Caco-2 (cell line): Measurements from ENCODE around the gene BBX. TPM values are rescaled to one million over a fixed set of nuclear protein-coding genes. Genes with fewer than 3 reads are reported as not detected.

ENCODE experiments used
- BruUV-seq: library from RNA; stranded (reverse); fragments of 400-500 nt; replicated peaks from 2 replicates; lab custom pipeline; 2021; lab: Mats Ljungman, UMichigan
- CTCF ChIA-PET: fragments of 300-600 bp; sonication (Branson Sonifier 250); formaldehyde crosslinking; loops from one replicate; lab custom pipeline; 2022; ENCODE audit warnings: antibody characterized with exemption; lab: Charles Lee
- POLR2A ChIA-PET: fragments of 300-600 bp; sonication (Branson Sonifier 250); formaldehyde crosslinking; loops from one replicate; lab custom pipeline; 2022; ENCODE audit warnings: antibody characterized with exemption; lab: Charles Lee
- DNase-seq, 2 experiments: peaks; one replicate each; pipeline versions ENCODE4 v3.0.0 to v3.0.0-alpha.2; 2020 to 2022
- H3K27me3 ChIP-seq: replicated peaks from 2 replicates; pipeline ENCODE4 v1.6.0; 2011; ENCODE audit warnings: low read length; ENCODE audit not compliant: control insufficient read depth, insufficient read depth
- H3K36me3 ChIP-seq: 2 replicates; pipeline ENCODE4 v1.5.1; 2011; ENCODE audit warnings: low read length; ENCODE audit not compliant: control insufficient read depth, insufficient read depth
- H3K4me1 ChIP-seq: fragments of 250-450 bp; sonication (Bioruptor Pico); 2 replicates; pipeline ENCODE4 v1.5.1; 2020; ENCODE audit warnings: mild to moderate bottlenecking
- H3K4me3 ChIP-seq: 2 replicates; pipeline ENCODE4 v1.5.1; 2011; ENCODE audit warnings: low read depth, mild to moderate bottlenecking, control low read depth, low read length
- H3K9me3 ChIP-seq: fragments of 250-450 bp; sonication (Bioruptor Pico); 2 replicates; pipeline ENCODE4 v1.5.1; 2020; ENCODE audit warnings: mild to moderate bottlenecking, moderate library complexity
- H3K27ac Mint-ChIP-seq: one replicate; pipeline ENCODE4 v1.8.0; 2022; ENCODE audit warnings: mixed read lengths; ENCODE audit not compliant: unreplicated experiment
- H3K27me3 Mint-ChIP-seq: one replicate; pipeline ENCODE4 v1.8.0; 2022; ENCODE audit warnings: mixed read lengths; ENCODE audit not compliant: insufficient read depth, unreplicated experiment
- H3K36me3 Mint-ChIP-seq: one replicate; pipeline ENCODE4 v1.8.0; 2022; ENCODE audit warnings: mild to moderate bottlenecking, mixed read lengths; ENCODE audit not compliant: insufficient read depth, unreplicated experiment
- H3K4me1 Mint-ChIP-seq: one replicate; pipeline ENCODE4 v1.8.0; 2022; ENCODE audit warnings: low read depth, mixed read lengths; ENCODE audit not compliant: unreplicated experiment
- H3K4me3 Mint-ChIP-seq: one replicate; pipeline ENCODE4 v1.8.0; 2022; ENCODE audit warnings: mild to moderate bottlenecking, moderate library complexity, mixed read lengths; ENCODE audit not compliant: unreplicated experiment
- H3K9me3 Mint-ChIP-seq: one replicate; pipeline ENCODE4 v1.8.0; 2022; ENCODE audit warnings: mixed read lengths; ENCODE audit not compliant: unreplicated experiment
- intact Hi-C: fragments of 100-400 bp; cut with micrococcal nuclease; formaldehyde crosslinking; loops from one replicate; pipeline ENCODE4 v1.10.0; 2022; ENCODE audit not compliant: unreplicated experiment
- total RNA-seq: library from RNA; stranded (reverse); gene quantifications from 2 replicates; pipeline ENCODE4 v1.2.3, GENCODE V29; 2022
- TF ChIP-seq, protein P1 (sequence below), 2 experiments: fragments of 200-600 bp in 1 of 2; IDR thresholded peaks; 1 replicate in 1 of 2; 2 replicates in 1 of 2; pipeline versions ENCODE4 v1.5.1 to v1.8.0; 2011 to 2022; ENCODE audit warnings: antibody characterized with exemption in 1 of 2, control low read depth in 1 of 2, inconsistent platforms in 1 of 2, low read depth in 1 of 2, low read length in 1 of 2, mild to moderate bottlenecking in 1 of 2, moderate library complexity in 1 of 2; ENCODE audit not compliant: insufficient read depth in 1 of 2, severe bottlenecking in 1 of 2, unreplicated experiment in 1 of 2

Gene BBX
- total RNA-seq, 1 experiment from 2014 or later: 2.6 TPM

DNA sequence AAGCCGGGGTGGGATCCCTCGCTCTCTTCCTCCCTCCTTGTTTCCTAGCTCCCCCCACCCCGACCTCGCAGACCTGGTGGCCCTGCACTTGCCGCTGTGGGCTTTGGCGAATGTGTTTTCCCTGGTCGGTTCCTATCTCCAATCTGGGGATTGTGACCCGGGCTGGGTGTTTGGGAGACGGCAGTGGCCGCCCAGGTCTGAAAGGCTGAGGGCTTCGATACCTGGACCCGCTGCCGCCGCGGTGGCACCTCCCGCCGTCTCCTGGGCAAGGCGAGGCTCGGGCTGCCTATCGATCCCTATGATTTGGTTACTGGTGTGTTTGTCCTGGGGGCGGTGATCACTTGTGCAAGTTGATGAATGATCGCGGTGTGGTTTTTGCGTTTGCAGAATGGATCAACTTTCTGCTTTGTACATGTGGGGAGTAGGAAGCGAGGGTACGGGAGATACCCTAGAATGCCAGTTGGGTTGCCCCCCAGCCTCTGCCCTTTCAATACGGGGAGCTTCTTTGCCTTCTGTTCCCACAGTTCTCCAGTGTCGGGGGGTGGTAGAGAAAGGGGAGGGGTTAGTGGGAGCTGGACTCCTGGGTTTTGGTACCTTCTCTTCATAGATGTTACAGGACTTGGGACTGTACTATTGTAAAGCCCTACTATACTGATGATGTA, 3.0 kb downstream of the BBX start:
- POLR2A ChIA-PET: no interaction called here
- BruUV-seq: no TSS peak
- intact Hi-C loops: no loop called here
- Histone ChIP-seq H3K4me3 (peak overlapping the region; percentile 18; the same call in 1 of the 2 replicates), H3K4me1 (no peaks in the 10 kb centered on the region), H3K36me3 (no peaks in the 10 kb centered on the region), H3K27me3 (no peaks in the 10 kb centered on the region; the same call in 1 of the 2 replicates), H3K9me3 (no peaks in the 10 kb centered on the region)
- no peaks in the 10 kb centered on the region for H3K9me3 Mint-ChIP-seq
- peak overlapping the region; percentile 82 for H3K4me3 Mint-ChIP-seq
- no peak overlapping the region for H3K27ac Mint-ChIP-seq
- TF ChIP-seq, protein P1, sequence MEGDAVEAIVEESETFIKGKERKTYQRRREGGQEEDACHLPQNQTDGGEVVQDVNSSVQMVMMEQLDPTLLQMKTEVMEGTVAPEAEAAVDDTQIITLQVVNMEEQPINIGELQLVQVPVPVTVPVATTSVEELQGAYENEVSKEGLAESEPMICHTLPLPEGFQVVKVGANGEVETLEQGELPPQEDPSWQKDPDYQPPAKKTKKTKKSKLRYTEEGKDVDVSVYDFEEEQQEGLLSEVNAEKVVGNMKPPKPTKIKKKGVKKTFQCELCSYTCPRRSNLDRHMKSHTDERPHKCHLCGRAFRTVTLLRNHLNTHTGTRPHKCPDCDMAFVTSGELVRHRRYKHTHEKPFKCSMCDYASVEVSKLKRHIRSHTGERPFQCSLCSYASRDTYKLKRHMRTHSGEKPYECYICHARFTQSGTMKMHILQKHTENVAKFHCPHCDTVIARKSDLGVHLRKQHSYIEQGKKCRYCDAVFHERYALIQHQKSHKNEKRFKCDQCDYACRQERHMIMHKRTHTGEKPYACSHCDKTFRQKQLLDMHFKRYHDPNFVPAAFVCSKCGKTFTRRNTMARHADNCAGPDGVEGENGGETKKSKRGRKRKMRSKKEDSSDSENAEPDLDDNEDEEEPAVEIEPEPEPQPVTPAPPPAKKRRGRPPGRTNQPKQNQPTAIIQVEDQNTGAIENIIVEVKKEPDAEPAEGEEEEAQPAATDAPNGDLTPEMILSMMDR (IDR thresholded peaks at IDR 0.05; ENCODE audit: insufficient read depth in 1 of 2, low read depth in 1 of 2, low read length in 1 of 2, severe bottlenecking in 1 of 2, unreplicated experiment in 1 of 2): no peak
- CTCF ChIA-PET: no interaction called here
- peaks cover 26% of the 10 kb centered on the region for H3K27me3 Mint-ChIP-seq
- peaks cover 6% of the 10 kb centered on the region for H3K36me3 Mint-ChIP-seq
- peaks cover 4% of the 10 kb centered on the region for H3K4me1 Mint-ChIP-seq
- DNase-seq: peak in 1 of 2 experiments; percentile 3

- Histone ChIP-seq H3K36me3 (no peaks in the 10 kb centered on the region), H3K9me3 (no peaks in the 10 kb centered on the region), H3K4me1 (no peaks in the 10 kb centered on the region), H3K4me3 (no peak overlapping the region), H3K27me3 (no peaks in the 10 kb centered on the region)
- peaks cover 13% of the 10 kb centered on the region for H3K27me3 Mint-ChIP-seq
- no peaks in the 10 kb centered on the region for H3K4me1 Mint-ChIP-seq
- H3K27ac Mint-ChIP-seq: no peak overlapping the region
- no peak for DNase-seq
- H3K36me3 Mint-ChIP-seq: no peaks in the 10 kb centered on the region
- H3K9me3 Mint-ChIP-seq: no peaks in the 10 kb centered on the region
- POLR2A ChIA-PET: no interaction called here
- intact Hi-C loops: no loop called here
- TF ChIP-seq, protein P1 (IDR thresholded peaks at IDR 0.05; ENCODE audit: insufficient read depth in 1 of 2, low read depth in 1 of 2, low read length in 1 of 2, severe bottlenecking in 1 of 2, unreplicated experiment in 1 of 2): no peak
- no TSS peak for BruUV-seq
- H3K4me3 Mint-ChIP-seq: no peak overlapping the region
- CTCF ChIA-PET: no interaction called here
Measured at GRCh38 chr3:107531917-107532469, 9.2 kb downstream of the BBX start.

DNA sequence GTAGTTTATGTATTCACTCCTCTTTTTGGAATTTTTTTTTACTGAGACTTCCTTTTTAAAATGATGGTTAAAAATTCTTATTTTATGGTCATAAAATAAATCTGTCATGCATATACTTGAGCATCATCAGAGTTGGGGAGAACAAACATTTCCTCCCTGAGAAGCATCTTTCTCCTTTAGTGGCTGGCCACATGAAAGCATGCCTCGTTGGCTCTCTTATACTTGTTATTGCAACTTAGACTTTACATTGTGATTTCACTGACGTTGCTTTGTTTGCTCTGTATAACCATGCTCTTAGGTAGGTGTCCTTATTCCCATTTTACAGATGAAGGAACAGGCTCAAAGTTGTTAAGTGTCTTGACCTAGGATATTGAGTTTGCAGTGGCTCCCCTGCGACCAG, 18.1 kb downstream of the BBX start:
- BruUV-seq: no TSS peak
- Mint-ChIP-seq H3K36me3 (no peaks in the 10 kb centered on the region), H3K9me3 (no peaks in the 10 kb centered on the region), H3K4me3 (no peak overlapping the region), H3K27me3 (peaks cover 5% of the 10 kb centered on the region), H3K4me1 (no peaks in the 10 kb centered on the region), H3K27ac (no peak overlapping the region)
- H3K4me1 ChIP-seq: no peaks in the 10 kb centered on the region
- H3K27me3 ChIP-seq: no peaks in the 10 kb centered on the region
- ChIA-PET CTCF (no interaction called here), POLR2A (no interaction called here)
- no peak for DNase-seq
- TF ChIP-seq, protein P1 (IDR thresholded peaks at IDR 0.05; ENCODE audit: insufficient read depth in 1 of 2, low read depth in 1 of 2, low read length in 1 of 2, severe bottlenecking in 1 of 2, unreplicated experiment in 1 of 2): no peak
- H3K4me3 ChIP-seq: no peak overlapping the region
- H3K36me3 ChIP-seq: no peaks in the 10 kb centered on the region
- intact Hi-C loops: no loop called here
- H3K9me3 ChIP-seq: no peaks in the 10 kb centered on the region
